A204.1 (cell line): ENCODE data around the gene DOK5.

ENCODE experiments used
- FAIRE-seq: peaks from 2 replicates; lab custom pipeline; 2012; peaks lifted over from hg19 to GRCh38; lab: Jason Lieb, UNC

The DOK5 gene

DNA sequence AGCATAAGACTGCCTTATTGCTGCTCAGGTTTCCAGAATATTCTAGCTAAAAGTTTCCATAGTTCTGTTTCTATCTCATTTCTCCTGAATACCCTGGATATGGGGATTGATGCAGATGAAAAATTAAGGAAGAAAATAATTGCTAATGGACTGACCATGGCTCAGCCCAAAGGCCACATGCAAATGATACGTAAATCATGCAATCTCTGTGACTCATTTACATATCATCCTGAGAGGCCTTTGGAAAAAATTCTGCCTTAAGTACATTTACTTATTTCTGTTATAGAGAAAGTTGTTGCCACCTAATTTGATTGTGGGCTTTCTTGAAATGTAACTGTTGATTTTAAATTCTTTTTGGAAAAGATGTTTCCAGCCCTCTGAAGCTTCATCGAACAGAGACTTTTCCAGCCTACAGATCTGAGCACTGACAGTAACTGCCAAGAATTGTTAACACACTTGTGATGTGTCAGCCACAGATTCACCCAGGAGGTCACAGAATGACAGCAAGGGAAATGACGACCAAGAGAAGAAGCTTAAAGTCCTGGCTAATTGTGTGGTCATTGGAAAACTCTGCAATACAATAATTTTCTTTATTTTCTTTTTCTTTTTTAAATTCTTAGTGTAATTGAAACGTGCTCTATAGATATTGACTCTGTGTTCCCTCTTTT, 174.8 kb downstream of the DOK5 start:
- FAIRE-seq = no peak

DNA sequence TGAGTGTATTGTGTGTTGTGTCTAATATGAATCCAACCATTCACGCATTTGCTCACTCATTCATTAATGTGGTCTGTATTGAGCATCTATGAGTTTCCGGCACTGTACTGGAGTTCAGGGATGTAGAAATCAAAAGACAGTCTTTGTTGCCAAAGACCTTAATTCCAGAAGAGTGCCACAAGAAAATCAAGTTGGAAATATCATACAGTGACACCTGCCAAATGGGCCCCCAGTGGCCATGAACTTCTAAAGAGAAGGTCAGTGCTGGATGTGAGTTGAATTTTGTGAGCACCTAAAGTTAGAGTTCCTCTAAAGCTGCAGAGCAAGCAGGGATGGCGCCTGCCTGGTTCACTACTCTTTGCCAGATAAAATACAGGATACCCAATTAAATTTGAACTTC, 175.9 kb downstream of the DOK5 start:
- no peak for FAIRE-seq

- no peak for FAIRE-seq
Measured at GRCh38 chr20:54654450-54654849, 179.1 kb downstream of the DOK5 start.

DNA sequence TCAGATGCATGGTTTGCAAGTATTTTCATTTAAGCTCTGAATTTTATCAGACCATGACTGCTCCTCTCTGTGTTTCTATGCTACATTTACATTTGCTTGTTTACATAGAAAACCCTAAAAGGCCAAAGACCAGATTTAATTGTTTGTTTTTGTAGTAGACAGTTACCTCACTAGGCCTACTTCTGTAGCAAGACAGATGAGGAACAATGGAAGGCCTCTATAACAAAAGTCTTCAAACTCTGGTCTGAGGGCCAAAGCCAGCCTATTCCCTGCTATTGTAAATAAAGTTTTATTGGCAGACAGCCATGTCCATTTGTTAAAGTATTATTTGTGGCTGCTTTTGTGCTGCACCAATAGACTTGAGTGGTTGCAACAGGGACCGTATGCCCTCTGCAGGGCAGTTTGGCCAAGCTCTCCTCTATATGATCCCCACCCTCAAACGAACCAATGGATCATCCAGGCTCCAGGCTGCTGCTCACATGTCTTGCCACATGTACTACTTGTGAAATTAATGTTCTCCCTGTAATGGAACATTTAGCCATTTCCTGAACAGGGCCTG, 182.0 kb downstream of the DOK5 start:
- FAIRE-seq = no peak

GRCh38 chr20:54658525-54658924, 183.1 kb downstream of the DOK5 start:
- FAIRE-seq = no peak

GRCh38 chr20:54661265-54661664, 185.9 kb downstream of the DOK5 start:
- no peak for FAIRE-seq

- FAIRE-seq = no peak
Measured at GRCh38 chr20:54661880-54662465, 186.6 kb downstream of the DOK5 start.

GRCh38 chr20:54665812-54666211, 190.4 kb downstream of the DOK5 start:
- FAIRE-seq = no peak

DNA sequence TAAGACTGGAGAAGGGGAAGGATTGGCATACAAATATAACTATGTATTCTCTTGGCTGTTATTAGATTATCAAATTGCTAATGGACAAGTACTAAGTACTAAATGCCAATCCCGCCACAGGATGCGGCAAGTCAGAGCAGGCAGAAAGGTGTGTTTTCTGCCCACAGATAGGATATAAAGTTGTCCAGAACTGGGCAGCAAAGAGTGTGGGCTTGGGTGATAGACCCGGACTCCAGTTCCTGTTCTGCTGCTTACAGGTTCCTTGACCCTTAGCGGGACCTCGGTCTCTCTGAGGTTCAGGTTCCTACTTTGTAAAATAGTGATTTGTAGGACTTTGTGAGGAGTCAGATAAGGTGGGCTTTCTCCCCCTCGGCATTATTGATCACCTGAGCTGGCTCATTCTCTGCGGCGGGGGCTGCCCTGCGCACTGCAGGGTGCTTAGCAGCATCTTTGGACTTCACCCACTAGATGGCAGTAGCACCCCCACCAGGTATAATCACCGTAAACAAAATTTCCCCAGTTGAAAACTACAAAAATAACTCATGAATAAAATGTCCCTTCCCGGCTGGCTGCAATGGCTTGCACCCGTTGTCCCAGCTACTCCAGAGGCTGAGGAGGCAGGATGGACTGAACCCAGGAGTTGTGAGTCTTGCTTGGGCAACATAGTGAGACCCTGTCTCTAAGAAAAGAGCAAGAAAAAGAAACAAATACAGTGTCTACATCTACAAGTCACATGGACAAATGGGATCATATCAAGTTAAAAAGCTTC, 193.1 kb downstream of the DOK5 start:
- FAIRE-seq = no peak

- no peak for FAIRE-seq
Measured at GRCh38 chr20:54669040-54669363, 193.6 kb downstream of the DOK5 start.

- no peak for FAIRE-seq
Measured at GRCh38 chr20:54678253-54678652, 202.9 kb downstream of the DOK5 start.

- FAIRE-seq = no peak
Measured at GRCh38 chr20:54680439-54680838, 205.0 kb downstream of the DOK5 start.

DNA sequence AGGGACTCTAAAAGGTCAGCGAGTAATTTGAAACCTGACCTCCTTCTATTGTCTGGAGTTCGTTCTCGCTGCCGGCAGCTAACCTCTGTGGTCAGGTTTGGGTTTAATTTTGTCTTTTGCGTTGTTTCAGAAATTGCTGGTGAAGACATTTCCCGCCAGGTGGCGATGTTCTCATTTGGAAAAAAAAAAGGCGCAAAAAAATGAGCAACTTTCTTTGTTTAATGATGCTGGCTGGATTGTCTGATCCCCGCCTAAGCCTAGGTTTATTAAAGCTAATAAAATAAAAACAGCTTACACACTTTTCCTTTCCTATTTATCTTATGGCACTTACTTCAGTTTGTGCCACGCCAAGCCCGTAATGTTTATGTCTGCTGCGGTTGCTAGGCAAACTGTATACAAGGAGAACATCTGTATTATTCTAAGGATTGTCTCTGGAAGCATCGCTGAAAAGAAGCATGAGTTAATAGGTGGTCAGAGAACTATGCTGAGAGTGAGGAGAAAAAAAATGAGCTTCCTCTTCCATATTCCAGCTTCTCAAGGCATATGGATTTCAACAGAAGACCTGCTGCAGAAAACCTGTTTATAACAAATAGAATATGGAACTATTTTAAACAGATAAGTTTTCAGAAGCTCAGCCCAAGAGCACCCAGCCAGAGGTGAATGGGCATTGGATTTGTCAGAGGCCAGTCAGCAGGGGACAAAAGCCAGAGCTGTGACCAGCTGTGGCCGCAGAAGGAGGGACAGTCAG, 205.7 kb downstream of the DOK5 start:
- peak; percentile 73 for FAIRE-seq

DNA sequence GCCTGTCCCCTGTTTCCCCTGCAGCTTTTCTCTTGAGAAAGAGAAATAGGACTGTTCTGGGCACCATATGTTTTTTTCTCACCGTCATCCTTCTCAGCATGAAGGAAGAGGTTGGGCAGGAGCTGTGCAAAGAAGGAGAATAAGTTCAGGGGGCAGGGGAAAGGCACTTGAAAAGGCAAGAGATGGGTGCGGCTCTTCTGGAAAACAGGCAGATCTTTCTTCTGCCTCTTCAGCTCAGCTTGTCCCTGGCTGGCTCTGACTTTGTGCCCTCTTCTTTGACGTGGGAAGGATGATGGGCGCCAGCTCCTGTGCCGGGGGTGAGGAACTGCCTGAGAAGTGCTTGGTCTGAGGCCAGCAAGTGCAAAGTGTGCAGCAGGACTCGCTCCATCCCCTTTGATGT, 206.5 kb downstream of the DOK5 start:
- FAIRE-seq = no peak

GRCh38 chr20:54688476-54688875, 213.1 kb downstream of the DOK5 start:
- FAIRE-seq = no peak

- FAIRE-seq = no peak
Measured at GRCh38 chr20:54690323-54690722, 214.9 kb downstream of the DOK5 start.

GRCh38 chr20:54691327-54691726, 215.9 kb downstream of the DOK5 start:
- FAIRE-seq = no peak

- no peak for FAIRE-seq
Measured at GRCh38 chr20:54692168-54692887, 216.9 kb downstream of the DOK5 start.

DNA sequence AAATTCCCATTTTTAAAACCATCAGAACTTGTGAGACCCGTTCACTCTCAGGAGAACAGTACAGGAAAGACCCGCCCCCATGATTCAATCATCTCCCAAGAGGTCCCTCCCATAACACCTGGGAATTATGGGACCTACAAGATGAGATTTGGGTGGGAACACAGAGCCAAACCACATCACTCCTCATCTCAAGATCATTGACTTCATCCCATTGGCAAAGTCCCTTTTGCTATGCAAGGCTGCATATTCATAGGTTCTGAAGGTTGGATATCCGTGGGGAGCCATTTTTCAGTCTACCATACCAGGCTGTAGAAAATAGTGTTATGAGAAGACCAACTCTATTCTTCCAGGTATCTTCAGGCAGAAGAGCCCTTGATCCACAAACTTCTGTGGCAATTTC, 219.1 kb downstream of the DOK5 start:
- no peak for FAIRE-seq

- FAIRE-seq = no peak
Measured at GRCh38 chr20:54698373-54698772, 223.0 kb downstream of the DOK5 start.
